MM.1S (cell line): ENCODE measurements around the gene CAB39L.

Experiments used
- DNase-seq: peaks from one replicate; pipeline ENCODE4 v3.0.0-alpha.2; 2015
- H2AFZ ChIP-seq: fragments of 300-600 bp; sonication (generic); 2 replicates; pipeline ENCODE4 v1.6.0; 2016; ENCODE audit warnings: antibody characterized with exemption, low read length
- H3F3A ChIP-seq: fragments of 300-600 bp; sonication (generic); 2 replicates; pipeline ENCODE4 v1.6.1; 2016; ENCODE audit warnings: mild to moderate bottlenecking, antibody characterized with exemption, low read length, moderate library complexity, mixed read lengths; ENCODE audit not compliant: insufficient read depth
- H3K27ac ChIP-seq: fragments of 300-600 bp; sonication (generic); 2 replicates; pipeline ENCODE4 v1.5.1; 2016; ENCODE audit warnings: mild to moderate bottlenecking, low read length
- H3K27me3 ChIP-seq: fragments of 300-600 bp; sonication (generic); replicated peaks from 2 replicates; pipeline ENCODE4 v1.6.0; 2016; ENCODE audit warnings: low read length; ENCODE audit not compliant: insufficient read depth
- H3K36me3 ChIP-seq: fragments of 300-600 bp; sonication (generic); replicated peaks from 2 replicates; pipeline ENCODE4 v1.6.1; 2016; ENCODE audit warnings: mild to moderate bottlenecking, low read length, mixed read lengths; ENCODE audit not compliant: insufficient read depth
- H3K4me1 ChIP-seq: fragments of 300-600 bp; sonication (generic); 2 replicates; pipeline ENCODE4 v1.6.1; 2016; ENCODE audit warnings: low read length, mixed read lengths
- H3K4me2 ChIP-seq: fragments of 300-600 bp; sonication (generic); 2 replicates; pipeline ENCODE4 v1.6.0; 2016; ENCODE audit warnings: low read depth, low read length
- H3K4me3 ChIP-seq: fragments of 300-600 bp; sonication (generic); 2 replicates; pipeline ENCODE4 v1.5.1; 2016; ENCODE audit warnings: low read length, mixed read lengths
- H3K79me2 ChIP-seq: fragments of 300-600 bp; sonication (generic); 2 replicates; pipeline ENCODE4 v1.6.1; 2016; ENCODE audit warnings: mixed run types, low read length, mixed read lengths
- H3K9ac ChIP-seq: fragments of 300-600 bp; sonication (generic); 2 replicates; pipeline ENCODE4 v1.6.1; 2016; ENCODE audit warnings: low read length, mixed read lengths
- H3K9me2 ChIP-seq: fragments of 300-600 bp; sonication (generic); replicated peaks from 2 replicates; pipeline ENCODE4 v1.6.1; 2016; ENCODE audit warnings: mild to moderate bottlenecking, low read length, mixed read lengths; ENCODE audit not compliant: insufficient read depth
- H3K9me3 ChIP-seq: fragments of 300-600 bp; sonication (generic); replicated peaks from 2 replicates; pipeline ENCODE4 v1.6.1; 2016; ENCODE audit warnings: mild to moderate bottlenecking, low read length, mixed read lengths; ENCODE audit not compliant: insufficient read depth
- H4K20me1 ChIP-seq: fragments of 300-600 bp; sonication (generic); 2 replicates; pipeline ENCODE4 v1.6.1; 2016; ENCODE audit warnings: mild to moderate bottlenecking, low read length, moderate library complexity, mixed read lengths; ENCODE audit not compliant: insufficient read depth
- CTCF ChIP-seq: fragments of 300-600 bp; sonication (generic); IDR thresholded peaks from 2 replicates; pipeline ENCODE4 v1.5.1; 2016; ENCODE audit warnings: antibody characterized with exemption, low read length, mixed read lengths
- EZH2 ChIP-seq: fragments of 300-600 bp; sonication (generic); optimal IDR thresholded peaks from 2 replicates; pipeline ENCODE3; 2017; ENCODE audit warnings: low read depth, mild to moderate bottlenecking, antibody characterized with exemption, low read length, mixed read lengths
- EZH2phosphoT487 ChIP-seq: fragments of 300-600 bp; sonication (generic); IDR thresholded peaks from 2 replicates; pipeline ENCODE4 v1.6.1; 2018; ENCODE audit warnings: antibody characterized with exemption, low read length

The CAB39L gene

GRCh38 chr13:49314344-49314882 is 129.5 kb downstream of the CAB39L start:
- TF ChIP-seq CTCF, result no peak
- TF ChIP-seq EZH2phosphoT487, result no peak
- no peak for TF ChIP-seq EZH2
- no peaks in the 10 kb centered on the region for H3K4me1 ChIP-seq
- H3K27me3 ChIP-seq, result no peaks in the 10 kb centered on the region
- H3K9me2 ChIP-seq, result no peaks in the 10 kb centered on the region
- H2AFZ ChIP-seq, result no peak overlapping the region
- H3K9ac ChIP-seq, result no peak overlapping the region
- no peaks in the 10 kb centered on the region for H3K36me3 ChIP-seq
- DNase-seq, result no peak
- no peak overlapping the region for H3K4me2 ChIP-seq
- no peaks in the 10 kb centered on the region for H4K20me1 ChIP-seq
- H3K4me3 ChIP-seq, result no peak overlapping the region
- H3K9me3 ChIP-seq, result no peaks in the 10 kb centered on the region
- H3K79me2 ChIP-seq, result no peaks in the 10 kb centered on the region
- no peak overlapping the region for H3K27ac ChIP-seq
- H3F3A ChIP-seq, result no peaks in the 10 kb centered on the region

GRCh38 chr13:49311816-49312215 is 132.0 kb downstream of the CAB39L start:
- no peak for DNase-seq
- H3K9ac ChIP-seq, result no peak overlapping the region
- H2AFZ ChIP-seq, result no peak overlapping the region
- no peaks in the 10 kb centered on the region for H3F3A ChIP-seq
- TF ChIP-seq CTCF (no peak), EZH2phosphoT487 (no peak), EZH2 (no peak)
- no peaks in the 10 kb centered on the region for H4K20me1 ChIP-seq
- H3K9me3 ChIP-seq, result no peaks in the 10 kb centered on the region
- H3K9me2 ChIP-seq, result no peaks in the 10 kb centered on the region
- no peaks in the 10 kb centered on the region for H3K27me3 ChIP-seq
- H3K36me3 ChIP-seq, result no peaks in the 10 kb centered on the region
- H3K4me3 ChIP-seq, result no peak overlapping the region
- H3K4me1 ChIP-seq, result no peaks in the 10 kb centered on the region
- no peak overlapping the region for H3K4me2 ChIP-seq
- H3K79me2 ChIP-seq, result no peaks in the 10 kb centered on the region
- no peak overlapping the region for H3K27ac ChIP-seq

GRCh38 chr13:49310251-49310650 is 133.6 kb downstream of the CAB39L start:
- TF ChIP-seq CTCF (no peak), EZH2phosphoT487 (no peak), EZH2 (no peak)
- Histone ChIP-seq H3K79me2 (no peaks in the 10 kb centered on the region), H3K27ac (no peak overlapping the region), H3K27me3 (no peaks in the 10 kb centered on the region), H2AFZ (no peak overlapping the region), H3K9me3 (no peaks in the 10 kb centered on the region), H3K36me3 (no peaks in the 10 kb centered on the region), H3K9ac (no peak overlapping the region), H3K9me2 (no peaks in the 10 kb centered on the region), H3K4me2 (no peak overlapping the region), H3K4me1 (no peaks in the 10 kb centered on the region), H3K4me3 (no peak overlapping the region), H4K20me1 (no peaks in the 10 kb centered on the region), H3F3A (no peaks in the 10 kb centered on the region)
- no peak for DNase-seq
